Measurements from ENCODE around the gene CA5A. TPM values are rescaled to one million over a fixed set of nuclear protein-coding genes. Genes with fewer than 3 reads are reported as not detected.

Gene CA5A
- total and polyA plus RNA-seq, 2 of the 13 experiments (the other 11 are each of a cell fraction or from before 2014, with no cell fraction given) = 66.8 to 106 TPM

- TF ChIP-seq RORA (CRISPR knock-in tag; IDR thresholded peaks at IDR 0.05) (no peak), NFYC (CRISPR knock-in tag; IDR thresholded peaks at IDR 0.05) (no peak), ZNF598 (CRISPR knock-in tag; IDR thresholded peaks at IDR 0.05; ENCODE audit: borderline replicate concordance) (no peak), ZNF414 (CRISPR knock-in tag; IDR thresholded peaks at IDR 0.05) (no peak), LRRFIP1 (CRISPR knock-in tag; conservative IDR thresholded peaks at IDR 0.05) (no peak), ZBTB7A (CRISPR knock-in tag; IDR thresholded peaks at IDR 0.05) (0 out of 2 replicates have a peak, but pooled peaks have one; percentile 11), BCL6 (CRISPR knock-in tag; IDR thresholded peaks at IDR 0.05) (peak; percentile 67), ZFP36L2 (CRISPR knock-in tag; IDR thresholded peaks at IDR 0.05) (no peak), ZBTB20 (CRISPR knock-in tag; IDR thresholded peaks at IDR 0.05; ENCODE audit: borderline replicate concordance, low read depth) (no peak), ZNF773 (CRISPR knock-in tag; IDR thresholded peaks at IDR 0.05; ENCODE audit: borderline replicate concordance) (no peak), BCLAF1 (IDR thresholded peaks at IDR 0.05) (no peak), MLXIP (CRISPR knock-in tag; IDR thresholded peaks at IDR 0.05; ENCODE audit: borderline replicate concordance) (no peak), CREB1 (IDR thresholded peaks at IDR 0.05) (peak; percentile 62), CREB1 (CRISPR knock-in tag; IDR thresholded peaks at IDR 0.05) (no peak), ZNF367 (CRISPR knock-in tag; IDR thresholded peaks at IDR 0.05; ENCODE audit: borderline replicate concordance) (no peak), SRSF1 (optimal IDR thresholded peaks at IDR 0.05; ENCODE audit: low read depth, low read length) (no peak)
- TF ChIP-seq, protein P1, sequence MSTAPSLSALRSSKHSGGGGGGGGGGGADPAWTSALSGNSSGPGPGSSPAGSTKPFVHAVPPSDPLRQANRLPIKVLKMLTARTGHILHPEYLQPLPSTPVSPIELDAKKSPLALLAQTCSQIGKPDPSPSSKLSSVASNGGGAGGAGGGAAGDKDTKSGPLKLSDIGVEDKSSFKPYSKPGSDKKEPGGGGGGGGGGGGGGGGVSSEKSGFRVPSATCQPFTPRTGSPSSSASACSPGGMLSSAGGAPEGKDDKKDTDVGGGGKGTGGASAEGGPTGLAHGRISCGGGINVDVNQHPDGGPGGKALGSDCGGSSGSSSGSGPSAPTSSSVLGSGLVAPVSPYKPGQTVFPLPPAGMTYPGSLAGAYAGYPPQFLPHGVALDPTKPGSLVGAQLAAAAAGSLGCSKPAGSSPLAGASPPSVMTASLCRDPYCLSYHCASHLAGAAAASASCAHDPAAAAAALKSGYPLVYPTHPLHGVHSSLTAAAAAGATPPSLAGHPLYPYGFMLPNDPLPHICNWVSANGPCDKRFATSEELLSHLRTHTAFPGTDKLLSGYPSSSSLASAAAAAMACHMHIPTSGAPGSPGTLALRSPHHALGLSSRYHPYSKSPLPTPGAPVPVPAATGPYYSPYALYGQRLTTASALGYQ (CRISPR knock-in tag; IDR thresholded peaks at IDR 0.05) = no peak
- TF ChIP-seq, protein P2, sequence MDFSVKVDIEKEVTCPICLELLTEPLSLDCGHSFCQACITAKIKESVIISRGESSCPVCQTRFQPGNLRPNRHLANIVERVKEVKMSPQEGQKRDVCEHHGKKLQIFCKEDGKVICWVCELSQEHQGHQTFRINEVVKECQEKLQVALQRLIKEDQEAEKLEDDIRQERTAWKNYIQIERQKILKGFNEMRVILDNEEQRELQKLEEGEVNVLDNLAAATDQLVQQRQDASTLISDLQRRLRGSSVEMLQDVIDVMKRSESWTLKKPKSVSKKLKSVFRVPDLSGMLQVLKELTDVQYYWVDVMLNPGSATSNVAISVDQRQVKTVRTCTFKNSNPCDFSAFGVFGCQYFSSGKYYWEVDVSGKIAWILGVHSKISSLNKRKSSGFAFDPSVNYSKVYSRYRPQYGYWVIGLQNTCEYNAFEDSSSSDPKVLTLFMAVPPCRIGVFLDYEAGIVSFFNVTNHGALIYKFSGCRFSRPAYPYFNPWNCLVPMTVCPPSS (IDR thresholded peaks at IDR 0.05) = no peak
Measured at GRCh38 chr16:87856791-87857228, 79.5 kb downstream of the CA5A start (continued).
